Activated CD4-positive, alpha-beta T cell treated with anti-CD3 and anti-CD28 coated beads for 24 hours (primary cell): Measurements from ENCODE around the gene HSD17B3.
"Not testable (repeated sequence)": the region's sequence is repeated elsewhere in the genome, so short reads cannot be mapped to it uniquely, and the experiment has no call there.

ENCODE experiments used
- DNase-seq, 2 donors: peaks; one replicate each; pipeline ENCODE4 v3.0.0-alpha.2; 2020; ENCODE audit warnings: low read depth in 2 of 2

HSD17B3 gene

DNA sequence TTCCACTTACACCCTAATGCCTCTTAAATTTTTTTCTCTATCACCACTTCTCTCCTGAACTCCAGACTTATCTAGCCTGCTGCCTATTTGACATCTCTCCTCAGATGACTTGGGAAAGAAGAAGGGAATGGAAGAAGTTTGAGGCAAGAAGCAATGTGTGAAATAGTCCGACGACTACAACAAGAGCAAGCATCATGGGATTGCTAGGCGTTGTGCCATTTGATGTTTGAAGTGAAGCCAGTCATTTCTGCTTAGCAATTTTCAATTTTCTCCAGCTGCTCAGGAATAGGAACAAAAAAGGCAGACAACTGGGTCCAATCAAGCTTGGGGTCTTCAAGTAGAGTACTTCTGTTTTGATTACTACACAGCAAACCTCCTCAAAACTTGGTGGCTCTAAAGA is 106.4 kb downstream of the HSD17B3 start:
- no peak for DNase-seq

DNA sequence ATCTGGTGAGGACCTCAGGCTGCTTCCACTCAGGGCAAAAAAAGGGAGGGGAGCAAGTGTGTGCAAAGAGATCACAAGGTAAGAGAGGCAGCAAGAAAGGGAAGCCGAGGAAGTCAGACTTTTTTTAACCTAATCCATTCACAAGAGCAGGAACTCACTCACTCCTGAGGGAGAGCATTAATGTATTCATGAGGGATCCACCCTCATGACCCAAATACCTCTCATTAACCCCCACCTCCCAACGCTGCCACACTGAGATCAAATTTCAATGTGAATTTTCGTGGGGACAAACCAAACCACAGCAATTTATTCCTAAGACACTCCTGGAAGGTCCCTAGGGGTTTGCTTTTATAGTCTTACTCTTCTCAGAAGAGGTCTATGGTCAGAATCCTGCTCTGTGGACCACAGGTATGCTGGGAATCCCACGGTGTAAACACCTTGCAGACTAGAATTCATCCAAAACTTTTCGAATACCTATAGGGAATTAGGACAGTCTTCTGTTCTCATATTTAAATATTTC is 108.7 kb downstream of the HSD17B3 start:
- DNase-seq, result no peak

DNA sequence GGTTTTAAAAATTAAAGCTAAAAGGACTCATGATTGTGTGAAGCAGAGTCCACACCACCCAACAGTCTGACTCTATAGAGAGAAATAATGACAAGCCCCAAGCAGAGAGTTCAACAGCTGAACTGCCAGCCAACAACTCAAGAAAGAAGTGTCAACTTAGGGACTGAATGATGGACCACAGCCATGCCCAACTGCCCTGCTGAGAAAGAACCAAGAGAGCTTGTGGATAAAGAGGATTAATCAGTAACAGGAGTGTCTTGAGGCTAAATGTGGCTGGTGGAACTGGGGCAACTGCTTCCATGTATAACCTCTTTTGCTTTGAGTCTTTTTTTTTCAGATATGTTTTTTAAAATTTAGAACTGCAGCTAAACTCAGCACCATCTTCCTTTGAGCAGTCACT is 109.3 kb downstream of the HSD17B3 start:
- no peak for DNase-seq

DNA sequence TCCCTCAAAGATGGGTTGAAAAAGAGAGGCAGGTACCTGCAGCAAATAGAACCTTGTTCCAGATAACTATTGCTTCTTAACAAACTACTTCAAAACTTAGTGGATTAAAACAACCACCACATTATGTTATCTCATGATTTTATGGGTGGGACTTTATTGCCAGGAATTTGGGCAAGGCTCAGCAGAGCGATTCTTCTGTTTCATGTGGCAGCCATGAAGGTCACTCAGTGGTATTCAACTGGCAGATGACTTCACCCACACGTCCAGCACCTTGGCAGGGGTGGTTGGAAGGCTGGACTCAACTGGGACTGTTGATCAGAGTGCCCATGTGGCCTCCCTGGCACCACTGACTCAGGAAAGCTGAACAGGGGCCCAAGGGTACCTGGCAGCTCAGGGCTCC is 112.0 kb downstream of the HSD17B3 start:
- no peak for DNase-seq

DNA sequence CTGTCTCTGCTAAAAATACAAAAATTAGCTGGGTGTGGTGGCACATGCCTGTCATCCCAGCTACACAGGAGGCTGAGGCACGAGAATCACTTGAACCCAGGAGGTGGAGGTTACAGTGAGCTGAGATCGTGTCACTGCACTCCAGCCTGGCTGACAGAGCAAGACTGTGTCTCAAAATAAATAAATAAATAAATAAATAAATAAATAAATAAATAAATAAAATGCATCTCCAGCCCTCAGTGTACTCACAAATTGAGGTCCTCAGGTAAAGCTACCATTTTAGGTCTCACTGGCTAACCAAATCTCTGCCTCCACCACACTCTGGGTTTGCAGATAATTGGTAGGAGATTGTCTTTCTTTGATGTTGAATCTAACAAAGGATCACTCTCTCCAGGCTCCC is 112.4 kb downstream of the HSD17B3 start:
- not testable (repeated sequence) for DNase-seq

DNA sequence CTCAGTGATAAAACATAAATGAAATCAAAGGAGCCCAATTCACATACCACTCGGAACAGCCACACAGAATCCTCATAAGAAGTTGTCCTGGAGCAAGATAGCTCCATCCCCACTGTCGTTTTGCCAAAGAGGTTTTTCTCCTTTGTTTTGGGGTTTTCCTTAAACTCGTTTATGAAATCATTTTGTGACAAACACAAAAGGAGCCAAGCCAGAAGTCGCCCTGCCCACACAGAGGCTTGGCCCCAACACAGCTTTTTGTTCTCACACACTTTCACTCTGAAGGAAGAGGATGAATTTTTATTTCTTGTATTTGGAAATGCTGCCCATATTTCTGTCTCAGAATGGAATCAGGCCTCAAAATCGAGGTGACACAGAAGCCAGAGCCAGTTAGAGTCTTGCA is 113.4 kb downstream of the HSD17B3 start:
- no peak for DNase-seq

DNA sequence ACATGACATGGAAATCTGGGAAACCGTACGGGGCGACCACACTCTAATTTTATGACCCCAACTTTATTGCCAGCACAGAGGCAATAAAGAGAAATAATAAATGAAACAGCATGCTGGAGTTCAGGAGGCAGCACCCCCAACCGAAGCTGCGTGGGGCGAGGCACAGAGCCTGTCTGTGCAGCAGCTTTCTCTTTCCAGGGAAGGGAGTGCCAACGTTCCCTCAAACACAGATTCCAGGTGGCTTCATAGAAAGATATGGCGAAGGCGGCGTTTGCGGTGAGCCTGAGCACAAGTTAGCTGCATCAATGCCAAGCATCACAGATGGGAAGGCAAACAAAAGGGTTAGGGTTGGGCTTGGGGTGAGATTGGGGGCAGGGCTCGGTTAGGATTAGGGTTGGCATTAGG is 114.8 kb downstream of the HSD17B3 start:
- DNase-seq, result no peak

DNA sequence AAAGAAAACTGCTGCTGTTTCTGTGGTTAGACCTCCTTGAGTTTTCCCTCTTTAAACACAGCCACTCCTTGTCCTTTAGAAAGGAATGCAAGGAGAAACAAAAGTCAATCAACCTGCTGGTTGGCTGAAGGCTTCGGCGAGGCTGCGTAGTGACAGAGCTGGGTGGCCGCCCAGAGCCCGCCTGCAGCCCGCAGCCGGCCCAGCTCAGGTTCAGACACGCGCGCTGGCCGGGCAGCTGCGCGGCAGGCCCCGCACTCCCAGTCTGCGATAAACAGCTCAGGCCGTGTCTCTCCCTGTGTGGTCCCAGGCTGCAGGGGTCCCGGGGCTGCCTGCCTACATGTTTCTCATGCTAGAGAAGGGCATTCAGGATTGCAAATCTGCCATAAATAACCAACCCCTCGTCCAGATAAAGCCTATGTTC is 115.4 kb downstream of the HSD17B3 start:
- no peak for DNase-seq

DNA sequence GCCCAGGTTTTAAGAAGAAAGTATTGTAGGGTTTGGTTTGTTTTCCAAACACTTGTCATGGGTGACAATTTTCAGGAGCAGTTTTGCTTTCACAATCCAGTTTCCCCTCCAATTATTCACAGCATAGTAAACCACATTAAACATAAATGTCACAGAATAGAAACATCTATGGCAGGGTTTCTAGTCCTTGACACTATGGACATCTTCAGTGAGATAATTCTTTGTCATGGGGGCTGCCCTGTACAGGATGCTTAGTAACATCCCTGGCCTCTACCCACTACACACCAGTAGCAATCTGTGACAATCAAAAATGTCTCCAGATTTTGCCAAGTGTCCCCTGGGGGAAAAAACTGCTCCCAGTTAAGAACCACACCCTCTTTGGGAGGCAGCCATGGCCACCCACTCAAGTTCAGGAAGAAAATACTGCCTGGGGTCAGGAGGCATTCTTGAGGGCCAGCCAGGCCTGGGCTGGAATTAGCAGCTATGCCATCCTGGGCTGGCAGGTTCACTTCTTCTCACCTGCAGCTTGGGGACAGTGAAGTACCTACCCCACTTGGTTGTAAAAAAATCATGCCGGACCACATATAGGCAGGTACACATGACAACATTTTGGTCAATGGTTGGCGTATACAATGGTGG is 116.3 kb downstream of the HSD17B3 start:
- DNase-seq, result no peak
